HepG2 (cell line): ENCODE data around the gene SULT2B1. TPM values are rescaled to one million over a fixed set of nuclear protein-coding genes. Genes with fewer than 3 reads are reported as not detected.

Source experiments
- ATAC-seq: fragments of 200-7000 bp; cut with Tn5 transposase; 3 replicates; pipeline ENCODE4 v1.9.1; 2020; ENCODE audit warnings: mild to moderate bottlenecking, moderate library complexity
- BruUV-seq: library from RNA; stranded (reverse); fragments of 400-500 nt; replicated peaks from 2 replicates; lab custom pipeline; 2021; lab: Mats Ljungman, UMichigan
- CTCF ChIA-PET: fragments of 300-600 bp; formaldehyde crosslinking; extraction: SDS; loops from one replicate; lab custom pipeline; 2021; ENCODE audit warnings: low total read pairs, inconsistent platforms, low intra/inter-chr PET ratio; lab: Yijun Ruan, JAX
- POLR2A ChIA-PET: fragments of 350-600 bp; sonication (Branson Sonifier 250); formaldehyde crosslinking; loops from one replicate; lab custom pipeline; 2020; ENCODE audit warnings: antibody characterized with exemption, inconsistent platforms; lab: Yijun Ruan, JAX
- DNase-seq: peaks from one replicate; pipeline ENCODE4 v3.0.0-alpha.2; 2015; ENCODE audit warnings: low spot score
- FAIRE-seq: peaks from 3 replicates; lab custom pipeline; 2011; peaks lifted over from hg19 to GRCh38; lab: Jason Lieb, UNC
- H2AFZ ChIP-seq: one replicate; pipeline ENCODE4 v1.6.1; 2011; ENCODE audit warnings: low read length, inconsistent platforms
- H3K27ac ChIP-seq: fragments of 300-600 bp; 3 replicates; pipeline ENCODE4 v1.8.0; 2011; ENCODE audit warnings: mixed run types, mild to moderate bottlenecking, mixed read lengths, low read length, inconsistent platforms; ENCODE audit not compliant: insufficient read depth; ENCODE audit errors: extremely low read length
- H3K27me3 ChIP-seq, 2 experiments: fragments of 200-600 bp in 1 of 2; 2 replicates in 1 of 2; 3 replicates in 1 of 2; pipeline versions ENCODE4 v1.6.0 to v1.8.0; 2011; ENCODE audit warnings: low read length in 2 of 2, mild to moderate bottlenecking in 2 of 2, moderate library complexity in 2 of 2, inconsistent platforms in 1 of 2; ENCODE audit not compliant: insufficient read depth in 2 of 2, control insufficient read depth in 1 of 2
- H3K36me3 ChIP-seq, 2 experiments: fragments of 200-600 bp in 1 of 2; replicated peaks in 1 of 2; 2 replicates in 1 of 2; 3 replicates in 1 of 2; pipeline versions ENCODE4 v1.5.1 to v1.8.0; 2011; ENCODE audit warnings: low read length in 2 of 2, inconsistent platforms in 1 of 2; ENCODE audit not compliant: insufficient read depth in 2 of 2, control insufficient read depth in 1 of 2
- H3K4me1 ChIP-seq: 2 replicates; pipeline ENCODE4 v1.5.1; 2012; ENCODE audit warnings: low read length, inconsistent platforms; ENCODE audit not compliant: insufficient read depth
- H3K4me2 ChIP-seq: 2 replicates; pipeline ENCODE4 v1.6.0; 2011; ENCODE audit warnings: low read depth, low read length, inconsistent platforms
- H3K4me3 ChIP-seq, 3 experiments: fragments of 200-600 bp in 1 of 3; sonication (generic), shearing (Covaris generic) in 1 of 3; replicated peaks in 1 of 3; 2 replicates each; pipeline ENCODE4 v1.5.1; 2011 to 2016; ENCODE audit warnings: low read length in 3 of 3, inconsistent platforms in 2 of 3, low read depth in 2 of 3, mild to moderate bottlenecking in 2 of 3, control low read depth in 1 of 3, mixed read lengths in 1 of 3; ENCODE audit not compliant: insufficient read depth in 1 of 3
- H3K79me2 ChIP-seq: one replicate; pipeline ENCODE4 v1.6.1; 2011; ENCODE audit warnings: low read length, inconsistent platforms; ENCODE audit not compliant: insufficient read depth
- H3K9ac ChIP-seq: 2 replicates; pipeline ENCODE4 v1.6.0; 2011; ENCODE audit warnings: mild to moderate bottlenecking, low read depth, low read length, inconsistent platforms; ENCODE audit not compliant: insufficient read depth
- H3K9me3 ChIP-seq: 2 replicates; pipeline ENCODE4 v1.5.1; 2012; ENCODE audit warnings: mild to moderate bottlenecking, low read length
- H4K20me1 ChIP-seq: 2 replicates; pipeline ENCODE4 v1.6.0; 2011; ENCODE audit warnings: inconsistent platforms, mild to moderate bottlenecking, low read length, moderate library complexity; ENCODE audit not compliant: insufficient read depth
- FLYWCH1 ChIP-seq: sonication (generic); formaldehyde crosslinking; IDR thresholded peaks from 2 replicates; pipeline ENCODE4 v1.8.1; 2023; ENCODE audit warnings: mild to moderate bottlenecking, missing genetic modification reagents
- IKZF4 ChIP-seq: sonication (generic); formaldehyde crosslinking; IDR thresholded peaks from 2 replicates; pipeline ENCODE4 v1.5.1; 2020; ENCODE audit warnings: borderline replicate concordance, mild to moderate bottlenecking, low read depth, missing genetic modification reagents; ENCODE audit errors: not compliant biosample characterization
- JUN ChIP-seq: sonication (generic); formaldehyde crosslinking; IDR thresholded peaks from 2 replicates; pipeline ENCODE4 v1.4.0; 2020; ENCODE audit warnings: mild to moderate bottlenecking, missing genetic modification reagents
- JUND ChIP-seq: sonication (generic); formaldehyde crosslinking; IDR thresholded peaks from 2 replicates; pipeline ENCODE4 v1.8.0; 2022; ENCODE audit warnings: mild to moderate bottlenecking, missing genetic modification reagents
- KDM5A ChIP-seq: fragments of 200-600 bp; sonication (generic); IDR thresholded peaks from 2 replicates; pipeline ENCODE4 v1.7.0; 2018; ENCODE audit warnings: antibody characterized with exemption, mild to moderate bottlenecking, low read length, borderline replicate concordance
- NR2F2 ChIP-seq: IDR thresholded peaks from 2 replicates; pipeline ENCODE4 v1.6.1; 2012; ENCODE audit warnings: low read depth, inconsistent platforms, borderline replicate concordance
- SETDB1 ChIP-seq: sonication (generic); formaldehyde crosslinking; IDR thresholded peaks from 2 replicates; pipeline ENCODE4 v1.5.1; 2020; ENCODE audit warnings: missing genetic modification reagents, mild to moderate bottlenecking, borderline replicate concordance
- SMAD9 ChIP-seq: sonication (generic); formaldehyde crosslinking; IDR thresholded peaks from 2 replicates; pipeline ENCODE4 v1.5.1; 2020; ENCODE audit warnings: mild to moderate bottlenecking, missing genetic modification reagents
- ZNF232 ChIP-seq: sonication (generic); formaldehyde crosslinking; IDR thresholded peaks from 2 replicates; pipeline ENCODE4 v1.4.0; 2020; ENCODE audit warnings: missing genetic modification reagents, borderline replicate concordance
- ZNF263 ChIP-seq: sonication (generic); formaldehyde crosslinking; IDR thresholded peaks from 2 replicates; pipeline ENCODE4 v1.4.0; 2020; ENCODE audit warnings: missing genetic modification reagents
- ZNF282 ChIP-seq: fragments of 450-650 bp; IDR thresholded peaks from 2 replicates; pipeline ENCODE4 v1.6.1; 2018; ENCODE audit not compliant: partially characterized antibody
- ZNF367 ChIP-seq: sonication (generic); formaldehyde crosslinking; IDR thresholded peaks from 2 replicates; pipeline ENCODE4 v1.4.0; 2020; ENCODE audit warnings: missing genetic modification reagents, borderline replicate concordance
- ZNF44 ChIP-seq: sonication (generic); formaldehyde crosslinking; IDR thresholded peaks from 2 replicates; pipeline ENCODE4 v1.5.1; 2020; ENCODE audit warnings: mild to moderate bottlenecking, missing genetic modification reagents
- ZNF572 ChIP-seq: sonication (generic); formaldehyde crosslinking; IDR thresholded peaks from 2 replicates; pipeline ENCODE4 v1.5.1; 2020; ENCODE audit warnings: mild to moderate bottlenecking, missing genetic modification reagents
- ZNF773 ChIP-seq: sonication (generic); formaldehyde crosslinking; IDR thresholded peaks from 2 replicates; pipeline ENCODE4 v1.4.0; 2020; ENCODE audit warnings: missing genetic modification reagents, borderline replicate concordance
- ZNF879 ChIP-seq: sonication (generic); formaldehyde crosslinking; IDR thresholded peaks from 2 replicates; pipeline ENCODE4 v1.8.1; 2023; ENCODE audit warnings: missing genetic modification reagents
- WGBS: methylation state at CpG from one replicate; pipeline ENCODE4 v1.1.6; 2017; ENCODE audit warnings: low lambda C conversion rate; 5-methylcytosine and 5-hydroxymethylcytosine counted together
- in situ Hi-C: cut with HindIII; loops from 2 replicates; pipeline ENCODE4 v1.10.0; 2017; ENCODE audit warnings: low pct_unique_long_range_greater_than_20kb; ENCODE audit not compliant: extremely low pct_ligation_motif_present
- intact Hi-C: fragments of 100-400 bp; cut with micrococcal nuclease; formaldehyde crosslinking; loops from one replicate; pipeline ENCODE4 v1.10.0; 2022; ENCODE audit not compliant: unreplicated experiment
- polyA plus RNA-seq, 8 experiments: library from polyadenylated mRNA; depleted of rRNA in 3 of 8; stranded (reverse) in 7 of 8; unstranded in 1 of 8; fragments of >200 nt; fragmentation: Illumina TruSeq in 4 of 8; extraction: Trizol in 4 of 8; gene quantifications; 2 replicates each; pipeline versions ENCODE4 v1.2.1 to v1.2.3, GENCODE V29; 2011 to 2016; ENCODE audit warnings: low read depth in 4 of 8, missing spikeins in 1 of 8, mixed read lengths in 1 of 8; ENCODE audit not compliant: insufficient read depth in 1 of 8
- total RNA-seq, 5 experiments: library from RNA; depleted of rRNA; stranded (reverse); fragments of >200 nt; fragmentation: Illumina TruSeq; extraction: Trizol; gene quantifications; 2 replicates each; pipeline ENCODE4 v1.2.3, GENCODE V29; 2016; ENCODE audit warnings: low read depth in 1 of 5
- TF ChIP-seq, protein P1 (sequence below): sonication (generic); formaldehyde crosslinking; IDR thresholded peaks from 2 replicates; pipeline ENCODE4 v1.8.1; 2022; ENCODE audit warnings: low read depth, mild to moderate bottlenecking, missing genetic modification reagents
- TF ChIP-seq, protein P2 (sequence below): sonication (generic); formaldehyde crosslinking; IDR thresholded peaks from 2 replicates; pipeline ENCODE4 v1.4.0; 2020; ENCODE audit warnings: missing genetic modification reagents
- TF ChIP-seq, protein P3 (sequence below): sonication (generic); formaldehyde crosslinking; IDR thresholded peaks from 2 replicates; pipeline ENCODE4 v1.4.0; 2020; ENCODE audit warnings: low read depth, mild to moderate bottlenecking, missing genetic modification reagents

SULT2B1 gene
- total and polyA plus RNA-seq, 2 of the 13 experiments (the other 11 are each of a cell fraction or from before 2014, with no cell fraction given), result 0.13 TPM; not detected in 1

DNA sequence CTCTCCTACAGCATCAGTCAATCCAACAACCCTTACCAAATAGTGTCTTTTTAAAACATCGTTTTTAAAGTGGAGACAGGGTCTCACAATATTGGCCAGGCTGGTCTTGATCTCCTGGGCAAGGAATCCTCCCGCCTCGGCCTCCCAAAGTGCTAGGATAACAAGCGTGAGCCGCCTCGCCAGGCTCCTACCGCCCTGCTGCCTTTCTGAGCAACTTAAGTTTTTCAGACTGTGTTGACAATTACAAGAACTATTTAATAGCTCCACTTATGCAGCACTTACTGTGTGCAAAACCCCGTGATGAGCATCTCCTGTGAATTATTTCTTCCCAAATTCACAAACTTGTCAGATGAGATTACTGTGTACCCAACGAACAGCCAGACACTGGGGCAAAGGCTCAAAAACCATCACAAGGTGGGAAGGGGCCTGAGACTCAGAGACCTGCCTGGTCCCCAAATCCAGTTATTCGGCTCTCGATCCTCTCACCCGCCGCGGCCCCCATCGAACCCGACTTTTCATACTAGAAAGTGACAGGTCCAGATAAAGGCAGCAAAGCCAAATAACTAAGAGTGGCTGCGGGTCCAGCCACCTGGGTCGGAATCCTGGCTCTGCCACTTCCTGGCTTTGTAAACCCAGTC is 66.4 kb downstream of the SULT2B1 start:
- in situ Hi-C loops (no loop called here), intact Hi-C loops (loop anchor here (2.0 kb wide), 1 partner anchor 16 kb away; no protein-coding TSS in a partner anchor)
- peak overlapping the region; percentile 76 for H3K27ac ChIP-seq
- no peaks in the 10 kb centered on the region; a peak in 1 of 5 replicates for H3K27me3 ChIP-seq
- whole genome bisulfite sequencing, result 2% methylated on average over 18 of the region's 18 CpGs
- DNase-seq (no peak), FAIRE-seq (peak; percentile 15), ATAC-seq (no peak)
- peaks cover 47% of the 10 kb centered on the region for H3K4me1 ChIP-seq
- BruUV-seq, result TSS peak; percentile 84
- no peak overlapping the region for H2AFZ ChIP-seq
- peak overlapping the region; percentile 89 to 99 (median 89) for H3K4me3 ChIP-seq
- H3K9ac ChIP-seq, result peak overlapping the region; percentile 96
- peaks cover 15 to 28% of the 10 kb centered on the region in 2 experiments for H3K36me3 ChIP-seq
- H3K79me2 ChIP-seq, result peaks cover 33% of the 10 kb centered on the region
- H3K4me2 ChIP-seq, result peak overlapping the region; percentile 89
- CTCF ChIA-PET, result no interaction called here
- peaks cover 38% of the 10 kb centered on the region for H4K20me1 ChIP-seq
- H3K9me3 ChIP-seq, result no peaks in the 10 kb centered on the region
- POLR2A ChIA-PET, result interaction anchor here (0.6 to 1.6 kb wide), 30 partner anchors 8 to 463 kb away, joined by 3 to 61 read pairs (median 6); partner anchors contain the start of genes CA11, DBP, NUCB1 and SPACA4
- TF ChIP-seq SMAD9 (CRISPR knock-in tag) (no peak), KDM5A (peak; percentile 91; the same call in 1 of the 2 replicates), ZNF232 (CRISPR knock-in tag) (no peak), ZNF367 (CRISPR knock-in tag) (no peak), ZNF44 (CRISPR knock-in tag) (no peak), ZNF572 (CRISPR knock-in tag) (no peak), ZNF282 (no peak), NR2F2 (peak; percentile 11; the same call in 1 of the 2 replicates), ZNF773 (CRISPR knock-in tag) (0 out of 2 replicates have a peak, but pooled peaks have one; percentile 4), SETDB1 (CRISPR knock-in tag) (no peak), FLYWCH1 (CRISPR knock-in tag) (0 out of 2 replicates have a peak, but pooled peaks have one; percentile 17), ZNF879 (CRISPR knock-in tag) (no peak), JUND (CRISPR knock-in tag) (no peak), IKZF4 (CRISPR knock-in tag) (no peak), JUN (no peak), ZNF263 (no peak)
- TF ChIP-seq, protein P1, sequence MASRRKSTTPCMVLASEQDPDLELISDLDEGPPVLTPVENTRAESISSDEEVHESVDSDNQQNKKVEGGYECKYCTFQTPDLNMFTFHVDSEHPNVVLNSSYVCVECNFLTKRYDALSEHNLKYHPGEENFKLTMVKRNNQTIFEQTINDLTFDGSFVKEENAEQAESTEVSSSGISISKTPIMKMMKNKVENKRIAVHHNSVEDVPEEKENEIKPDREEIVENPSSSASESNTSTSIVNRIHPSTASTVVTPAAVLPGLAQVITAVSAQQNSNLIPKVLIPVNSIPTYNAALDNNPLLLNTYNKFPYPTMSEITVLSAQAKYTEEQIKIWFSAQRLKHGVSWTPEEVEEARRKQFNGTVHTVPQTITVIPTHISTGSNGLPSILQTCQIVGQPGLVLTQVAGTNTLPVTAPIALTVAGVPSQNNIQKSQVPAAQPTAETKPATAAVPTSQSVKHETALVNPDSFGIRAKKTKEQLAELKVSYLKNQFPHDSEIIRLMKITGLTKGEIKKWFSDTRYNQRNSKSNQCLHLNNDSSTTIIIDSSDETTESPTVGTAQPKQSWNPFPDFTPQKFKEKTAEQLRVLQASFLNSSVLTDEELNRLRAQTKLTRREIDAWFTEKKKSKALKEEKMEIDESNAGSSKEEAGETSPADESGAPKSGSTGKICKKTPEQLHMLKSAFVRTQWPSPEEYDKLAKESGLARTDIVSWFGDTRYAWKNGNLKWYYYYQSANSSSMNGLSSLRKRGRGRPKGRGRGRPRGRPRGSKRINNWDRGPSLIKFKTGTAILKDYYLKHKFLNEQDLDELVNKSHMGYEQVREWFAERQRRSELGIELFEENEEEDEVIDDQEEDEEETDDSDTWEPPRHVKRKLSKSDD (CRISPR knock-in tag), result no peak
- TF ChIP-seq, protein P2, sequence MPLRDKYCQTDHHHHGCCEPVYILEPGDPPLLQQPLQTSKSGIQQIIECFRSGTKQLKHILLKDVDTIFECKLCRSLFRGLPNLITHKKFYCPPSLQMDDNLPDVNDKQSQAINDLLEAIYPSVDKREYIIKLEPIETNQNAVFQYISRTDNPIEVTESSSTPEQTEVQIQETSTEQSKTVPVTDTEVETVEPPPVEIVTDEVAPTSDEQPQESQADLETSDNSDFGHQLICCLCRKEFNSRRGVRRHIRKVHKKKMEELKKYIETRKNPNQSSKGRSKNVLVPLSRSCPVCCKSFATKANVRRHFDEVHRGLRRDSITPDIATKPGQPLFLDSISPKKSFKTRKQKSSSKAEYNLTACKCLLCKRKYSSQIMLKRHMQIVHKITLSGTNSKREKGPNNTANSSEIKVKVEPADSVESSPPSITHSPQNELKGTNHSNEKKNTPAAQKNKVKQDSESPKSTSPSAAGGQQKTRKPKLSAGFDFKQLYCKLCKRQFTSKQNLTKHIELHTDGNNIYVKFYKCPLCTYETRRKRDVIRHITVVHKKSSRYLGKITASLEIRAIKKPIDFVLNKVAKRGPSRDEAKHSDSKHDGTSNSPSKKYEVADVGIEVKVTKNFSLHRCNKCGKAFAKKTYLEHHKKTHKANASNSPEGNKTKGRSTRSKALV, result no peak
- TF ChIP-seq, protein P3, sequence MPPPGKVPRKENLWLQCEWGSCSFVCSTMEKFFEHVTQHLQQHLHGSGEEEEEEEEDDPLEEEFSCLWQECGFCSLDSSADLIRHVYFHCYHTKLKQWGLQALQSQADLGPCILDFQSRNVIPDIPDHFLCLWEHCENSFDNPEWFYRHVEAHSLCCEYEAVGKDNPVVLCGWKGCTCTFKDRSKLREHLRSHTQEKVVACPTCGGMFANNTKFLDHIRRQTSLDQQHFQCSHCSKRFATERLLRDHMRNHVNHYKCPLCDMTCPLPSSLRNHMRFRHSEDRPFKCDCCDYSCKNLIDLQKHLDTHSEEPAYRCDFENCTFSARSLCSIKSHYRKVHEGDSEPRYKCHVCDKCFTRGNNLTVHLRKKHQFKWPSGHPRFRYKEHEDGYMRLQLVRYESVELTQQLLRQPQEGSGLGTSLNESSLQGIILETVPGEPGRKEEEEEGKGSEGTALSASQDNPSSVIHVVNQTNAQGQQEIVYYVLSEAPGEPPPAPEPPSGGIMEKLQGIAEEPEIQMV, result no peak
